ENCODE data around the gene FRRS1L. TPM values are rescaled to one million over a fixed set of nuclear protein-coding genes. Genes with fewer than 3 reads are reported as not detected.

FRRS1L gene
- total RNA-seq, 4 donors from 2014 or later = 0.05 to 0.42 TPM; not detected in 2

DNA sequence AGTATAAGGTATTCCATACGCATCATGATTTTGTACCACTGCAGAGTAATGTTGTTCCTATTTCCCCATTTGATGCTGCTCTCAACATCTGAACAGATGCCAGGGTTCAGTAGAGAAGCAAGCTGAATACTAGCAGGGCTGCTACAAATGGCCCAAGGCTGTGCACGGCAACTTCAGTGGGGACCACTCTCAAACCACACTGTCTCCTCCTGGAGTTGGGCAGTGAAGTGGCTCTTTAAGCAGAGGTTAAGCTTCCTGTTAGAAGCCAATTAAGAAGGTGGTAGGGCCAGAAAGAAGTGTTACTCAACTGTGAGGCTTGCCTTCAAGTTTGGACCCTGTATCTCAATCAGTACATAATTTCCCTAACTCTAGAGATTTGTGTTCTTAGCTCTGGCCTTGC lies 79.3 kb downstream of the FRRS1L start:
- Histone ChIP-seq H3K27me3 (no peaks in the 10 kb centered on the region), H3K9me3 (no peaks in the 10 kb centered on the region), H3K27ac (no peak overlapping the region), H3K36me3 (peaks cover 47% of the 10 kb centered on the region), H3K4me1 (no peaks in the 10 kb centered on the region), H3K4me3 (no peak overlapping the region)
- TF ChIP-seq POLR2AphosphoS5 (IDR thresholded peaks at IDR 0.05) (no peak), POLR2A (IDR thresholded peaks at IDR 0.05) (no peak), EP300 (IDR thresholded peaks at IDR 0.05) (no peak)
- TF ChIP-seq, protein P1, sequence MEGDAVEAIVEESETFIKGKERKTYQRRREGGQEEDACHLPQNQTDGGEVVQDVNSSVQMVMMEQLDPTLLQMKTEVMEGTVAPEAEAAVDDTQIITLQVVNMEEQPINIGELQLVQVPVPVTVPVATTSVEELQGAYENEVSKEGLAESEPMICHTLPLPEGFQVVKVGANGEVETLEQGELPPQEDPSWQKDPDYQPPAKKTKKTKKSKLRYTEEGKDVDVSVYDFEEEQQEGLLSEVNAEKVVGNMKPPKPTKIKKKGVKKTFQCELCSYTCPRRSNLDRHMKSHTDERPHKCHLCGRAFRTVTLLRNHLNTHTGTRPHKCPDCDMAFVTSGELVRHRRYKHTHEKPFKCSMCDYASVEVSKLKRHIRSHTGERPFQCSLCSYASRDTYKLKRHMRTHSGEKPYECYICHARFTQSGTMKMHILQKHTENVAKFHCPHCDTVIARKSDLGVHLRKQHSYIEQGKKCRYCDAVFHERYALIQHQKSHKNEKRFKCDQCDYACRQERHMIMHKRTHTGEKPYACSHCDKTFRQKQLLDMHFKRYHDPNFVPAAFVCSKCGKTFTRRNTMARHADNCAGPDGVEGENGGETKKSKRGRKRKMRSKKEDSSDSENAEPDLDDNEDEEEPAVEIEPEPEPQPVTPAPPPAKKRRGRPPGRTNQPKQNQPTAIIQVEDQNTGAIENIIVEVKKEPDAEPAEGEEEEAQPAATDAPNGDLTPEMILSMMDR (IDR thresholded peaks at IDR 0.05) = no peak
- WGBS = 100% methylated on average over 2 of the region's 2 CpGs
- no peak for DNase-seq (ENCODE audit: low spot score in 2 of 2)

DNA sequence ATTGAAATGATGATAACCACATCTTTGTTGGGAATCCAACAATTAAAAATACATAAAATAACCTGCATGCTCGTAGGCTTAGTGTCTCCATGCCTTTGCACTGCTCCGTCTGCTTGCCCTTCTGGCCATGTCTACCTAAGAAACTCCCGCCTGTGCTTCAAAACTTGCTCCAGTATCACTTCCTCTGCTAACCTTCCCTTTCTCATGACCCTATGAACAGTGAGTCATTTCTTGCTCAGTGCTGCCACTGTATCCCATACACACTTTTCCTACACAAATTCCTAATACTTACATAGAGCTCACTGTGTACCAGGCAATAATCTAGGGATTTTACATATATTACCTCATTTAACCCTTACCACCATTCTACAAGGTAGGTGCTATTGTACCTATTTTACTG lies 80.8 kb downstream of the FRRS1L start:
- Histone ChIP-seq H3K27me3 (no peaks in the 10 kb centered on the region), H3K27ac (no peak overlapping the region), H3K36me3 (peaks cover 39% of the 10 kb centered on the region), H3K4me1 (no peaks in the 10 kb centered on the region), H3K9me3 (no peaks in the 10 kb centered on the region), H3K4me3 (no peak overlapping the region)
- no peak for DNase-seq (ENCODE audit: low spot score in 2 of 2)
- 93% methylated on average over 3 of the region's 3 CpGs for WGBS
- no peak for TF ChIP-seq POLR2A (IDR thresholded peaks at IDR 0.05)
- TF ChIP-seq, protein P1 (IDR thresholded peaks at IDR 0.05) = no peak
- TF ChIP-seq POLR2AphosphoS5 (IDR thresholded peaks at IDR 0.05) = no peak

DNA sequence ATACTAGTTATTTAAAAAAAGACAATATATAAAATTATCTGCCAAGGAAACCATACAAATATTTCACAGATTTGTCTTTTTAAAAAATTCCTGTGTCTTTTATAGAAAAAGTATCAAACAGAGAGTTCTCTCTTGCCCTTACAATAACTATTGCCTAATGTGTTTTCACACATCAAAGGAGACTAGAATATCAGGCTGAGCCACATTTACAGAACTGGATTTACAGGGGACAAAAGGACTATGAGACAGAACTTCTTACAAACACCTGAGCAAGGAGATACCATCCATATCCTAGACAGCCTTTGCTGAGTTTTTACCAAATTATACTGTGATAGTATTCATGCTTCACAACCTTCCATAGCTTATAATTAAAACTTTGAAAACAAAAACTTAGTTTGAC lies 81.5 kb downstream of the FRRS1L start:
- H3K4me1 ChIP-seq = no peaks in the 10 kb centered on the region
- no peaks in the 10 kb centered on the region for H3K9me3 ChIP-seq
- H3K27ac ChIP-seq = no peak overlapping the region
- TF ChIP-seq EP300 (IDR thresholded peaks at IDR 0.05) = no peak
- no peak for TF ChIP-seq POLR2A (IDR thresholded peaks at IDR 0.05)
- no peak for TF ChIP-seq POLR2AphosphoS5 (IDR thresholded peaks at IDR 0.05)
- TF ChIP-seq, protein P1 (IDR thresholded peaks at IDR 0.05) = no peak
- H3K36me3 ChIP-seq = peaks cover 33% of the 10 kb centered on the region
- H3K4me3 ChIP-seq = no peak overlapping the region
- no peak for DNase-seq (ENCODE audit: low spot score in 2 of 2)
- no peaks in the 10 kb centered on the region for H3K27me3 ChIP-seq

DNA sequence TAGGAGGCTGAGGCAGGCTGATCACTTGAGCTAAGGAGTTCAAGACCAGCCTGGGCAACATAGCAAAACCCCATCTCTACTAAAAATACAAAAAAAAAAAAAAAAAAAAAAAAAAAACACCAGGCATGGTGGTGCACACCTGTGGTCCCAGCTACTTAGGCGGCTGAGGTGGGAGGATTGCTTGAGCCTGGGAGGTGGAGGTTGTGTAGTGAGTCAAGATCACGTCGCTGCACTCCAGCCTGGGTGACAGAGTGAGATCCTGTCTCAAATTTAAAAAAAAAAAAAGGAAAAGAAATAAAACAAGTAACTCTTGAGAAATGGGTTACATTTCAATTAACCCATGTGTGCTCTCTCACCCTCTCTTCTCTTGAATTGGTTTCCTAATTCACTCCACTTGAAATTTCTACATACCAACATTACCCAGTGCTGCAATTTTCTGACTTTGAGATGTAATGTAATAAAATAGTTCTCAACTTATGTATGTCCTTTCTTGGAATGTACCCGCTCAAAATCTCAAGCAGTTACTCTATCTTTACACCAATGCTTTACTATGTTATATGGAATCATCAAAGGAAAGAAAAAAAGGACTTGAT lies 83.1 kb downstream of the FRRS1L start:
- Histone ChIP-seq H3K4me3 (no peak overlapping the region), H3K36me3 (peaks cover 30% of the 10 kb centered on the region), H3K9me3 (no peaks in the 10 kb centered on the region), H3K27me3 (no peaks in the 10 kb centered on the region), H3K27ac (no peak overlapping the region), H3K4me1 (no peaks in the 10 kb centered on the region)
- DNase-seq (ENCODE audit: low spot score in 2 of 2) = no peak
- no peak for TF ChIP-seq POLR2AphosphoS5 (IDR thresholded peaks at IDR 0.05)
- TF ChIP-seq POLR2A (IDR thresholded peaks at IDR 0.05) = no peak
- no peak for TF ChIP-seq EP300 (IDR thresholded peaks at IDR 0.05)
- TF ChIP-seq, protein P1 (IDR thresholded peaks at IDR 0.05) = no peak
- WGBS = 95% methylated on average over 4 of the region's 4 CpGs

DNA sequence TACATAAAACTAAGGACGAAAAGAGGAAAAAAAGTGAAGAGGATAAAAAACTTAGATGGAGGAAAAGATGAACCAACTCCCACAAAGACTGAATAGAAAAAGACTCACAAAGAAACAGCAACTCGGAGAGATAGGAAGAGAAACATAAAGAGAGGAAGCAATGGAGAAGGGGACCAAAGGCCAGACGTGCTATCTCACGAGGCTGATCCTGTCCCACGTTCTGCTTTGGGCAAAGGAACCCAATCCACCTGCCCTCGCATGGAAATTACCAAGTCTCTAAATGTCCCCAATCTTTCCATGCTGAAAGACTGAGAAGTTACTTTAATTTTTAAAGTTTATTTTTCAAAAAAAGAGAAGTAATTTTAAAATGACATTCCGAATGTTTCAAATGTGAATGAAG lies 83.9 kb downstream of the FRRS1L start:
- Histone ChIP-seq H3K27ac (no peak overlapping the region), H3K4me3 (no peak overlapping the region), H3K36me3 (peaks cover 29% of the 10 kb centered on the region), H3K27me3 (no peaks in the 10 kb centered on the region), H3K4me1 (no peaks in the 10 kb centered on the region), H3K9me3 (no peaks in the 10 kb centered on the region)
- WGBS = 86% methylated on average over 7 of the region's 7 CpGs
- DNase-seq (ENCODE audit: low spot score in 2 of 2) = no peak
- no peak for TF ChIP-seq EP300 (IDR thresholded peaks at IDR 0.05)
- TF ChIP-seq POLR2AphosphoS5 (IDR thresholded peaks at IDR 0.05) = no peak
- TF ChIP-seq, protein P1 (IDR thresholded peaks at IDR 0.05) = no peak
- no peak for TF ChIP-seq POLR2A (IDR thresholded peaks at IDR 0.05)
